Panc1 (cell line): ENCODE data around the gene LNPEP. TPM values are rescaled to one million over a fixed set of nuclear protein-coding genes. Genes with fewer than 3 reads are reported as not detected.

Experiments used
- ATAC-seq: fragments of 200-7000 bp; cut with Tn5 transposase; 2 replicates; pipeline ENCODE4 v1.9.1; 2020; ENCODE audit warnings: mild to moderate bottlenecking, moderate library complexity
- BruUV-seq: library from RNA; stranded (reverse); fragments of 400-500 nt; replicated peaks from 2 replicates; lab custom pipeline; 2021; lab: Mats Ljungman, UMichigan
- CTCF ChIA-PET: fragments of 300-600 bp; sonication (Branson Sonifier 250); formaldehyde crosslinking; loops from one replicate; lab custom pipeline; 2022; ENCODE audit warnings: antibody characterized with exemption; lab: Charles Lee
- POLR2A ChIA-PET: fragments of 300-600 bp; sonication (Branson Sonifier 250); formaldehyde crosslinking; loops from one replicate; lab custom pipeline; 2022; ENCODE audit warnings: antibody characterized with exemption; lab: Charles Lee
- DNase-seq: peaks from one replicate; pipeline ENCODE4 v3.0.0-alpha.2; 2010; ENCODE audit warnings: low read depth, low spot score
- H3K27ac ChIP-seq: 2 replicates; pipeline ENCODE4 v1.5.1; 2011; ENCODE audit warnings: mild to moderate bottlenecking, low read length, inconsistent platforms
- H3K27me3 ChIP-seq: fragments of 200-500 bp; sonication (Bioruptor generic); 2 replicates; pipeline ENCODE4 v1.6.0; 2014; ENCODE audit warnings: low read length, inconsistent platforms; ENCODE audit not compliant: control insufficient read depth, insufficient read depth
- H3K36me3 ChIP-seq: fragments of 200-500 bp; sonication (Bioruptor generic); 2 replicates; pipeline ENCODE4 v1.5.1; 2014; ENCODE audit warnings: inconsistent platforms, mild to moderate bottlenecking, low read length, moderate library complexity; ENCODE audit not compliant: control insufficient read depth, insufficient read depth
- H3K4me1 ChIP-seq: 2 replicates; pipeline ENCODE4 v1.5.1; 2011; ENCODE audit warnings: inconsistent platforms, mild to moderate bottlenecking, low read length, moderate library complexity; ENCODE audit not compliant: control insufficient read depth, insufficient read depth
- H3K4me3 ChIP-seq, 2 experiments: 2 replicates each; pipeline ENCODE4 v1.5.1; 2011 to 2012; ENCODE audit warnings: low read depth in 2 of 2, low read length in 2 of 2, mild to moderate bottlenecking in 2 of 2, inconsistent platforms in 1 of 2, moderate library complexity in 1 of 2
- H3K9me3 ChIP-seq: fragments of 200-500 bp; sonication (Bioruptor generic); 2 replicates; pipeline ENCODE4 v1.5.1; 2014; ENCODE audit warnings: low read depth, mild to moderate bottlenecking, inconsistent platforms, low read length, moderate library complexity; ENCODE audit not compliant: control insufficient read depth, insufficient read depth
- POLR2AphosphoS5 ChIP-seq: IDR thresholded peaks from 2 replicates; pipeline ENCODE4 v1.6.1; 2012; ENCODE audit warnings: mild to moderate bottlenecking, low read depth, low read length, moderate library complexity
- REST ChIP-seq, 2 experiments: IDR thresholded peaks; 2 replicates each; pipeline ENCODE4 v1.6.1; 2011 to 2012; ENCODE audit warnings: low read depth in 2 of 2, control low read depth in 1 of 2, low read length in 1 of 2, mild to moderate bottlenecking in 1 of 2, moderate library complexity in 1 of 2; ENCODE audit not compliant: insufficient read depth in 1 of 2
- SIN3A ChIP-seq: IDR thresholded peaks from 2 replicates; pipeline ENCODE4 v1.6.1; 2012; ENCODE audit warnings: low read depth, mild to moderate bottlenecking, low read length, moderate library complexity, borderline replicate concordance; ENCODE audit not compliant: insufficient read depth
- TCF7L2 ChIP-seq: IDR thresholded peaks from 2 replicates; pipeline ENCODE4 v1.6.1; 2011; ENCODE audit warnings: mild to moderate bottlenecking, low read depth, low read length, inconsistent platforms
- in situ Hi-C: cut with HindIII; loops from 2 replicates; pipeline ENCODE4 v1.10.0; 2016; ENCODE audit warnings: low sequenced_read_pairs, low pct_unique_long_range_greater_than_20kb
- intact Hi-C: fragments of 100-400 bp; cut with micrococcal nuclease; formaldehyde crosslinking; loops from one replicate; pipeline ENCODE4 v1.10.0; 2022; ENCODE audit not compliant: unreplicated experiment
- total RNA-seq: library from RNA; stranded (reverse); gene quantifications from one replicate; pipeline ENCODE4 v1.2.1, GENCODE V29; 2021; ENCODE audit not compliant: unreplicated experiment
- TF ChIP-seq, protein P1 (sequence below): fragments of 450-650 bp; IDR thresholded peaks from 2 replicates; pipeline ENCODE4 v1.5.1; 2017; ENCODE audit warnings: mild to moderate bottlenecking

LNPEP gene
- total RNA-seq, 1 experiment from 2014 or later: 46.6 TPM

GRCh38 chr5:96901841-96902240 is 34.0 kb upstream of the LNPEP start:
- DNase-seq (no peak), ATAC-seq (no peak)
- no peak overlapping the region for H3K27ac ChIP-seq
- ChIA-PET CTCF (interaction anchor here (1.2 kb wide), 1 partner anchor 11 kb away, joined by 3 read pairs; no protein-coding TSS in a partner anchor), POLR2A (no interaction called here)
- no peak overlapping the region for H3K4me3 ChIP-seq
- intact Hi-C loops: no loop called here
- no peaks in the 10 kb centered on the region for H3K4me1 ChIP-seq
- H3K36me3 ChIP-seq: no peaks in the 10 kb centered on the region
- BruUV-seq: no TSS peak
- TF ChIP-seq POLR2AphosphoS5 (no peak), SIN3A (no peak)
- TF ChIP-seq, protein P1, sequence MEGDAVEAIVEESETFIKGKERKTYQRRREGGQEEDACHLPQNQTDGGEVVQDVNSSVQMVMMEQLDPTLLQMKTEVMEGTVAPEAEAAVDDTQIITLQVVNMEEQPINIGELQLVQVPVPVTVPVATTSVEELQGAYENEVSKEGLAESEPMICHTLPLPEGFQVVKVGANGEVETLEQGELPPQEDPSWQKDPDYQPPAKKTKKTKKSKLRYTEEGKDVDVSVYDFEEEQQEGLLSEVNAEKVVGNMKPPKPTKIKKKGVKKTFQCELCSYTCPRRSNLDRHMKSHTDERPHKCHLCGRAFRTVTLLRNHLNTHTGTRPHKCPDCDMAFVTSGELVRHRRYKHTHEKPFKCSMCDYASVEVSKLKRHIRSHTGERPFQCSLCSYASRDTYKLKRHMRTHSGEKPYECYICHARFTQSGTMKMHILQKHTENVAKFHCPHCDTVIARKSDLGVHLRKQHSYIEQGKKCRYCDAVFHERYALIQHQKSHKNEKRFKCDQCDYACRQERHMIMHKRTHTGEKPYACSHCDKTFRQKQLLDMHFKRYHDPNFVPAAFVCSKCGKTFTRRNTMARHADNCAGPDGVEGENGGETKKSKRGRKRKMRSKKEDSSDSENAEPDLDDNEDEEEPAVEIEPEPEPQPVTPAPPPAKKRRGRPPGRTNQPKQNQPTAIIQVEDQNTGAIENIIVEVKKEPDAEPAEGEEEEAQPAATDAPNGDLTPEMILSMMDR: no peak
- H3K9me3 ChIP-seq: no peaks in the 10 kb centered on the region
- in situ Hi-C loops: no loop called here
- H3K27me3 ChIP-seq: no peaks in the 10 kb centered on the region

GRCh38 chr5:96902876-96903275 is 33.0 kb upstream of the LNPEP start:
- ChIA-PET CTCF (interaction anchor here (1.2 kb wide), 1 partner anchor 12 kb away, joined by 3 read pairs; no protein-coding TSS in a partner anchor), POLR2A (no interaction called here)
- Histone ChIP-seq H3K9me3 (no peaks in the 10 kb centered on the region), H3K27me3 (no peaks in the 10 kb centered on the region), H3K4me3 (no peak overlapping the region), H3K27ac (no peak overlapping the region), H3K4me1 (no peaks in the 10 kb centered on the region), H3K36me3 (no peaks in the 10 kb centered on the region)
- in situ Hi-C loops (no loop called here), intact Hi-C loops (no loop called here)
- ATAC-seq: no peak
- DNase-seq: no peak
- no TSS peak for BruUV-seq
- TF ChIP-seq TCF7L2 (no peak), REST (IDR thresholded peaks at IDR 0.05; ENCODE audit: insufficient read depth in 1 of 2, low read depth in 2 of 2, low read length in 1 of 2) (no peak), SIN3A (no peak), POLR2AphosphoS5 (no peak)
- TF ChIP-seq, protein P1: no peak
